Measurements from ENCODE around the gene OR1I1.

Gene OR1I1

GRCh38 chr19:15099017-15099582 is 17.1 kb downstream of the OR1I1 start:
- DNase-seq, result no peak

- DNase-seq, result peak; percentile 50
These were observed 19.6 kb downstream of the OR1I1 start for GRCh38 chr19:15101479-15102082.

- DNase-seq, result no peak
These were observed 22.0 kb downstream of the OR1I1 start for GRCh38 chr19:15104003-15104402.

GRCh38 chr19:15104411-15104810 is 22.4 kb downstream of the OR1I1 start:
- no peak for DNase-seq

- no peak for DNase-seq
These were observed 23.0 kb downstream of the OR1I1 start for GRCh38 chr19:15105044-15105443.

- DNase-seq, result peak; percentile 25
These were observed 25.3 kb downstream of the OR1I1 start, which contains the start of gene SYDE1 for GRCh38 chr19:15107061-15108010. Gene SYDE1, plus strand, starts transcription at chr19:15107401. Its CDS starts 33 bp downstream, at chr19:15107434.

GRCh38 chr19:15108145-15108844 is 26.3 kb downstream of the OR1I1 start:
- DNase-seq, result no peak

- no peak for DNase-seq
These were observed 27.1 kb downstream of the OR1I1 start for GRCh38 chr19:15108845-15109767.

GRCh38 chr19:15109768-15110417 is 27.9 kb downstream of the OR1I1 start:
- DNase-seq, result no peak

- no peak for DNase-seq
These were observed 28.4 kb downstream of the OR1I1 start for GRCh38 chr19:15110418-15110815.

- no peak for DNase-seq
These were observed 29.7 kb downstream of the OR1I1 start for GRCh38 chr19:15111758-15112157.

GRCh38 chr19:15112385-15112784 is 30.4 kb downstream of the OR1I1 start:
- no peak for DNase-seq

GRCh38 chr19:15113245-15114152 is 31.5 kb downstream of the OR1I1 start:
- no peak for DNase-seq

- no peak for DNase-seq
These were observed 32.1 kb downstream of the OR1I1 start for GRCh38 chr19:15114153-15114540.

GRCh38 chr19:15115080-15115479 is 33.1 kb downstream of the OR1I1 start:
- no peak for DNase-seq

- DNase-seq, result no peak
These were observed 34.0 kb downstream of the OR1I1 start for GRCh38 chr19:15115762-15116615.

- DNase-seq, result no peak
These were observed 34.8 kb downstream of the OR1I1 start for GRCh38 chr19:15116856-15117255.

- DNase-seq, result no peak
These were observed 36.2 kb downstream of the OR1I1 start for GRCh38 chr19:15118248-15118647.

- DNase-seq, result no peak
These were observed 36.9 kb downstream of the OR1I1 start for GRCh38 chr19:15118789-15119494.
